Trophoblast cell (in vitro differentiated cells and primary cell): ENCODE data around the gene KDM4C.

ENCODE experiments used
- DNase-seq, 2 donors: peaks; one replicate each; pipeline ENCODE4 v3.0.0-alpha.2; 2016
- H2AFZ ChIP-seq: 2 replicates; pipeline ENCODE4 v1.6.1; 2013; ENCODE audit warnings: low read length, moderate library complexity, mild to moderate bottlenecking; ENCODE audit not compliant: insufficient read depth, poor library complexity
- H2AK5ac ChIP-seq: 2 replicates; pipeline ENCODE4 v1.6.1; 2013; ENCODE audit warnings: mild to moderate bottlenecking, low read length
- H2BK120ac ChIP-seq: 2 replicates; pipeline ENCODE4 v1.6.1; 2013; ENCODE audit warnings: low read length, mild to moderate bottlenecking, moderate library complexity; ENCODE audit not compliant: insufficient read depth, poor library complexity
- H2BK12ac ChIP-seq: 2 replicates; pipeline ENCODE4 v1.6.1; 2013; ENCODE audit warnings: mild to moderate bottlenecking, low read length, moderate library complexity
- H2BK5ac ChIP-seq: 2 replicates; pipeline ENCODE4 v1.6.1; 2013; ENCODE audit warnings: low read length, low read depth, moderate library complexity, mild to moderate bottlenecking; ENCODE audit not compliant: poor library complexity
- H3K14ac ChIP-seq: 2 replicates; pipeline ENCODE4 v1.6.1; 2013; ENCODE audit warnings: mild to moderate bottlenecking, low read length
- H3K18ac ChIP-seq: 2 replicates; pipeline ENCODE4 v1.6.1; 2013; ENCODE audit warnings: mild to moderate bottlenecking, low read length
- H3K23ac ChIP-seq: 2 replicates; pipeline ENCODE4 v1.6.1; 2013; ENCODE audit warnings: low read length
- H3K27ac ChIP-seq: 2 replicates; pipeline ENCODE4 v1.5.1; 2013; ENCODE audit warnings: low read depth, mild to moderate bottlenecking, inconsistent platforms, low read length, moderate library complexity
- H3K27me3 ChIP-seq: 2 replicates; pipeline ENCODE4 v1.6.1; 2013; ENCODE audit warnings: inconsistent platforms, mild to moderate bottlenecking, low read length, moderate library complexity; ENCODE audit not compliant: insufficient read depth
- H3K36me3 ChIP-seq, 2 experiments: 1 replicate in 1 of 2; 2 replicates in 1 of 2; pipeline ENCODE4 v1.6.1; 2013; ENCODE audit warnings: low read length in 2 of 2, mild to moderate bottlenecking in 2 of 2, moderate library complexity in 1 of 2; ENCODE audit not compliant: insufficient read depth in 2 of 2, control insufficient read depth in 1 of 2
- H3K4ac ChIP-seq: 2 replicates; pipeline ENCODE4 v1.6.1; 2013; ENCODE audit warnings: low read depth, mild to moderate bottlenecking, low read length, moderate library complexity
- H3K4me1 ChIP-seq, 2 experiments: 1 replicate in 1 of 2; 2 replicates in 1 of 2; pipeline ENCODE4 v1.6.1; 2013; ENCODE audit warnings: low read length in 2 of 2, mild to moderate bottlenecking in 2 of 2, moderate library complexity in 1 of 2; ENCODE audit not compliant: insufficient read depth in 2 of 2, control insufficient read depth in 1 of 2
- H3K4me2 ChIP-seq: 2 replicates; pipeline ENCODE4 v1.6.1; 2013; ENCODE audit warnings: inconsistent platforms, mild to moderate bottlenecking, low read length, moderate library complexity
- H3K4me3 ChIP-seq: 2 replicates; pipeline ENCODE4 v1.5.1; 2013; ENCODE audit warnings: mild to moderate bottlenecking, low read depth, low read length, inconsistent platforms
- H3K79me1 ChIP-seq: one replicate; pipeline ENCODE4 v1.6.1; 2013; ENCODE audit warnings: low read length
- H3K79me2 ChIP-seq: 2 replicates; pipeline ENCODE4 v1.6.1; 2013; ENCODE audit warnings: low read length, mild to moderate bottlenecking; ENCODE audit not compliant: control insufficient read depth, insufficient read depth, poor library complexity
- H3K9ac ChIP-seq: 2 replicates; pipeline ENCODE4 v1.6.1; 2013; ENCODE audit warnings: mild to moderate bottlenecking, low read length
- H3K9me3 ChIP-seq: 2 replicates; pipeline ENCODE4 v1.6.1; 2013; ENCODE audit warnings: low read depth, mild to moderate bottlenecking, control low read depth, inconsistent platforms, low read length; ENCODE audit not compliant: insufficient read depth
- H4K12ac ChIP-seq: 2 replicates; pipeline ENCODE4 v1.6.1; 2013; ENCODE audit warnings: low read depth, mild to moderate bottlenecking, low read length, moderate library complexity
- H4K8ac ChIP-seq: 2 replicates; pipeline ENCODE4 v1.6.1; 2013; ENCODE audit warnings: low read depth, mild to moderate bottlenecking, low read length, moderate library complexity
- H4K91ac ChIP-seq: one replicate; pipeline ENCODE4 v1.6.1; 2013; ENCODE audit warnings: low read depth, mild to moderate bottlenecking, low read length, moderate library complexity
- WGBS: extraction: QIAGEN DNeasy Blood & Tissue Kit; methylation state at CpG from one replicate; pipeline ENCODE4 v1.1.7; 2013; ENCODE audit warnings: missing lambda C conversion rate; ENCODE audit not compliant: insufficient read length, insufficient coverage; ENCODE audit errors: extremely low coverage; 5-methylcytosine and 5-hydroxymethylcytosine counted together

Gene KDM4C

DNA sequence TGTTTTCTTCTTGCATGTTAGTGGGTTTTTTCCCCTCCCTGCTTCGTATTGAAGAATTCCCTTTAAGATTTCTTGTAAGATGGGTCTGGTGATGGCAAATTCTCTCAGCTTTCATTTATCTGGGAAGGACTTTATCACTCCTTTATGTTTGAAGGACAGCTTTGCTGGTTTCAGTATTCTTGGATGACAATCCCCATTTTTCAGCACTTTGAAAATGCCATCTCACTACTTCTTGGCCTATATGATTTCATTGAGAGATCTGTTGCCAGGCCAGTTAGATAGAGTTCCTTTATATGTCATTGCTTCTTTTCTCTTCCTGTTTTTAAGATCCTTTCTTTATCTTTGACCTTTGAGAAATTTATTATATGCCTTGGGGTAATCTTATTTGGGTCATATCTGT lies 106.3 kb downstream of the KDM4C start:
- Histone ChIP-seq H3K79me1 (no peaks in the 10 kb centered on the region), H2BK5ac (no peak overlapping the region), H3K79me2 (no peaks in the 10 kb centered on the region), H3K36me3 (no peaks in the 10 kb centered on the region), H2BK120ac (no peak overlapping the region), H4K12ac (no peak overlapping the region), H3K4ac (no peak overlapping the region), H3K27ac (no peak overlapping the region), H2AFZ (no peak overlapping the region), H3K4me2 (no peak overlapping the region), H4K8ac (no peak overlapping the region), H3K9ac (no peak overlapping the region), H3K27me3 (no peaks in the 10 kb centered on the region), H3K4me1 (no peaks in the 10 kb centered on the region), H4K91ac (no peak overlapping the region), H3K14ac (no peak overlapping the region), H2BK12ac (no peak overlapping the region), H3K9me3 (no peaks in the 10 kb centered on the region), H3K4me3 (no peak overlapping the region), H2AK5ac (no peak overlapping the region), H3K18ac (no peak overlapping the region), H3K23ac (no peak overlapping the region)
- WGBS: no CpG with 5 or more reads among the region's 1 CpG
- DNase-seq: no peak

DNA sequence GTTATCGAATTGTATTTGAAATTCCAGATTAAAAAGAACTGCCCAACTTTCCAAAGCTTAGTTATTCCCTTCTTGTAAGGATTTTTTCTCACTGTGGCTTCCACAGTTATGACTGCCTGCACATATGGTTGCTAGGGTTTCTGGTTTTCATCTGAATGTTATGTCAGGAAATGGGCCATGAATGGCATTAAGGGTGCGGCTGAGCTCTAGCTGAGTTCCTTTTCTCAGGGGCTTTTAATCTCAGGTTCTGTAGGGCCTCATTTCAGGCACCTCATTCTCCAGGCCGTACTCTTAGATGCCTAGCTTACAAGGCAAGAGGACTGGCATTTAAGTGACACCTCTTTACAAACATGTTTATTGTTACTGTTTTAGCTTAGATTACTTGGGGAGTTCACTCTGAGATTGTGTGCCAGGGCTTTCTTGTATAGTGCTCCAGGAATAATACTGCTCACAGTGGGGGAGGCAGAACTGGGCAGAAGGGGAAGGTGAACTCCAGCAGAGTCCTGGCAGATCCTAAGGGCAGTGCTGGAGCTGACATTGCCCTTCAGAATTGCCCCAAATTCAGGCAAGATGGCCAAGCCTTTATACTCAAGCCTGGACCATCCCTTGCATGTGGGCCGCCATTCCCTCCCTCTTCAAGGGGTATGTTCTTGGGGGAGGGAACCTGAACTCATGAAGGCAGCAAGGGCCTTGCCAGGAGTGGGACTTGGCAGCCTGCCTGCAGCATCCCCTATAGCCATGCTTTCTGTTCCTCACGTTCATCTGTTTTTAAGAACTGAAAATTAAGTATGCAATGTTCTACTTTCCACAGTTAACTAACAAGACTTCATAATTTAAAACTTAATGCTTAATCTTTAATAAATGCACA lies 111.5 kb downstream of the KDM4C start:
- Histone ChIP-seq H2AFZ (no peak overlapping the region), H4K8ac (no peak overlapping the region), H3K36me3 (no peaks in the 10 kb centered on the region), H2BK120ac (no peak overlapping the region), H4K12ac (no peak overlapping the region), H3K9ac (peak overlapping the region; percentile 33), H3K27ac (no peak overlapping the region), H2BK5ac (no peak overlapping the region), H3K9me3 (no peaks in the 10 kb centered on the region), H3K79me1 (peaks cover 3% of the 10 kb centered on the region), H3K4me3 (peak overlapping the region; percentile 37), H2BK12ac (no peak overlapping the region), H3K14ac (no peak overlapping the region), H3K4me2 (no peak overlapping the region), H4K91ac (no peak overlapping the region), H3K27me3 (no peaks in the 10 kb centered on the region), H3K4me1 (peaks cover 4 to 10% of the 10 kb centered on the region in 2 experiments), H3K4ac (no peak overlapping the region), H3K23ac (no peak overlapping the region), H3K18ac (no peak overlapping the region), H3K79me2 (no peaks in the 10 kb centered on the region), H2AK5ac (no peak overlapping the region)
- WGBS: no CpG with 5 or more reads among the region's 5 CpGs
- DNase-seq: no peak

DNA sequence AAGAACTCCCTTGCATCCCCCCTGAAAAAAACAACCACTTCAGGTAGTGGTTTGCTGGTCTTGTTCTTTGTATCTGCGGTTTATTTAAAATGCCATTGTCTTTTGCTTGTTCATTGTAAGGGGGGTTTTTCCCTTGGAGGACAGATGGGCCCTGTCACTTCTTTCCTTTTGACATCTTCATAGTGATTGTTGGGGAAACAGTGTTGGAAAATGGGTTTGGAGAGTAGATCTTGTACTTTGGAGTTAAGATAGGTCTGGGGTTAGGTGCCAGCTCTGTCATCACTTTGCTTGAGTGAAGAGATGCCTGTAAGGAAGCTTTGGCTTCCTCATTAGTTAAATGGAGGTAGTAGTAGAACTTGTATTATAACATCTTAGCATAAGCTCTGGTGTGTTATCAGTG lies 112.4 kb downstream of the KDM4C start:
- Histone ChIP-seq H2AFZ (no peak overlapping the region), H3K14ac (no peak overlapping the region), H2BK12ac (no peak overlapping the region), H2BK5ac (no peak overlapping the region), H3K36me3 (no peaks in the 10 kb centered on the region), H3K27ac (no peak overlapping the region), H2BK120ac (no peak overlapping the region), H3K9me3 (no peaks in the 10 kb centered on the region), H3K79me2 (no peaks in the 10 kb centered on the region), H3K4ac (no peak overlapping the region), H3K4me3 (no peak overlapping the region), H4K12ac (no peak overlapping the region), H3K4me2 (no peak overlapping the region), H3K27me3 (no peaks in the 10 kb centered on the region), H4K91ac (no peak overlapping the region), H3K9ac (no peak overlapping the region), H3K18ac (no peak overlapping the region), H3K79me1 (peaks cover 3% of the 10 kb centered on the region), H4K8ac (no peak overlapping the region), H3K4me1 (peaks cover 4 to 10% of the 10 kb centered on the region in 2 experiments), H3K23ac (no peak overlapping the region), H2AK5ac (no peak overlapping the region)
- no peak for DNase-seq
- no CpG with 5 or more reads among the region's 1 CpG for WGBS

DNA sequence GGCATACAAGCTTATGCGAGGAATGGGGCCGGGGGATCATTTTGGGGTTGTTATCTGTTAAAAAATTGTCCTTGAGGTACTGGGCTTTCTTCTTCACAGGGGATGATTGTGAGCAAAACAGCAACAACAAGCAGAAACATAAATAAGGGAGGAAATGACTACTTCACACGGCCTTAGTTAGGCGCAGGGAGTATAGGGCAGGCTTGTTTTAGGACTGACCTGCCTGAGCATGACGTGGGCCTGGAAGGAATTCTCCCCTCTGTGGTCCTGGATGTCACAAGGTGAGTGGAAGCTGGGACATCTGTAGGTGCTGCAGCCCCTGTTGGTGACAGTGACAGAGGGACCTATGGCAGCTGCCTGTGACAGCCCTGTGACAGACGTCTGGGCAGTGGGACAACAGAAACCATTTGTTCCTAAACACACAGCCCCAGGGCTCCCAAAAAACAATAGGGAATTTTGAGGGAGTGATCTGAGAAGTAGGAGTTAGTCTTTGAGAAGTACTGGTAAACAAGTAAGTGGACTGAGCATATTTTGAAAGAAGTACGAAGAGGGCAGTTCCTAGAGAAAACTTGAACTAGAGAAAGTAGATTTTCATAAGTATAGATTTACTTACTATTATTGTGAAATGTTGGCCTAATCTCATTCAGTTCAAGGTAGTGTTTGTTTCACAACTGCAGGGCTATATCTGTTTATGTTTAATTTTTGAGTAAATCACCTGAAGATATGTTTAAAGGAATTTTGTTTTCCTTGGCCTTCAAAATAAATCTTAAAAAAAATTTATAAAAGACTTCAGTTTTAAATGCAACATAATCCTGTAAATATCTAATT lies 113.1 kb downstream of the KDM4C start:
- Histone ChIP-seq H3K18ac (no peak overlapping the region), H3K9me3 (no peaks in the 10 kb centered on the region), H3K36me3 (no peaks in the 10 kb centered on the region), H3K79me2 (no peaks in the 10 kb centered on the region), H2BK12ac (no peak overlapping the region), H2AK5ac (no peak overlapping the region), H2BK120ac (no peak overlapping the region), H2BK5ac (no peak overlapping the region), H3K23ac (no peak overlapping the region), H3K27me3 (no peaks in the 10 kb centered on the region), H4K91ac (no peak overlapping the region), H4K8ac (no peak overlapping the region), H3K4ac (no peak overlapping the region), H3K4me1 (peaks cover 4 to 10% of the 10 kb centered on the region in 2 experiments), H3K4me3 (no peak overlapping the region), H3K79me1 (peaks cover 3% of the 10 kb centered on the region), H4K12ac (no peak overlapping the region), H2AFZ (no peak overlapping the region), H3K4me2 (no peak overlapping the region), H3K27ac (no peak overlapping the region), H3K9ac (no peak overlapping the region), H3K14ac (peak overlapping the region; percentile 19)
- DNase-seq: no peak
- WGBS: no CpG with 5 or more reads among the region's 7 CpGs
